GM19240 (cell line): ENCODE data around the gene CNN2.

Experiments used
- DNase-seq: peaks from one replicate; pipeline ENCODE4 v3.0.0; 2011; ENCODE audit warnings: low spot score; ENCODE audit not compliant: insufficient read length

The CNN2 gene

DNA sequence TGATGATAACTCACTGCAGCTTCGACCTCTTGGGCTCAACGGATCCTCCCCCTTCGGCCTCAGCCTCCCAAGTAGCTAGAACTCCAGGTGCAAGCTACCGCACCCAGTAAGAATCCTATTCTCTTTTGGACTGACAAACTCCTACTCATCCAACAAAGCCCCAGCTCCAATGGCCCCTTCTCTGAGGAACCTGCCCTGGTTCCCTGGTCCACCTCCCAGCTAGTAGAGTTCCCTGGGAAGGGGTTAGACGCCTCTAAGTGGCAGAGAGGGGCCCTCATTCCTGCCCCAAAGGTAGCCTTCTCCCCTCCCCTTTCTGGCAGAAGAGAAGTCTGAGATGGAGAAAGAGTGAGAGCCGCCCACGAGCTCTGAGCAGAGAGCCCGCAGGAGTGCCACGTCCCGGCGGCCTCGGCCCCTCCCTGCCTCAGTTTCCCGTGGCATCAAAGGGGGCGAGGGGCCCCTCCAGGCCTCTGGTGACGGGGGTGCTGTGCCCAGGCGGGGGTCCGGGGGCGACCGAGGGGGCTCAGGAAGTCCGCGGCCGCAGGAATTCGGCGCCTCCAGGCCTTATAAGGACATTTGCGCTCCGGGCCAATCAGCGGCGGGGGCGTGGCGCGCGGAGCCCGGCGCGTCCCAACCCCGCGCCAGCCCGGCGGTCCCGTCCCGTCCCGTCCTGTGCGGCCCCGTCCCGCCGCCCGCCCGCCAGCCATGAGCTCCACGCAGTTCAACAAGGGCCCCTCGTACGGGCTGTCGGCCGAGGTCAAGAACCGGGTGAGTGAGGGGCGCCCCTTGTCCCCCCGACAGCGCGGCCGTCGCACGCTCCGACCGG, at the start of gene CNN2:
TSS of gene CNN2 (plus strand) at position 649 of the 823 bp plus-strand sequence. CDS start at position 703, 54 bp downstream.
- no peak for DNase-seq

DNA sequence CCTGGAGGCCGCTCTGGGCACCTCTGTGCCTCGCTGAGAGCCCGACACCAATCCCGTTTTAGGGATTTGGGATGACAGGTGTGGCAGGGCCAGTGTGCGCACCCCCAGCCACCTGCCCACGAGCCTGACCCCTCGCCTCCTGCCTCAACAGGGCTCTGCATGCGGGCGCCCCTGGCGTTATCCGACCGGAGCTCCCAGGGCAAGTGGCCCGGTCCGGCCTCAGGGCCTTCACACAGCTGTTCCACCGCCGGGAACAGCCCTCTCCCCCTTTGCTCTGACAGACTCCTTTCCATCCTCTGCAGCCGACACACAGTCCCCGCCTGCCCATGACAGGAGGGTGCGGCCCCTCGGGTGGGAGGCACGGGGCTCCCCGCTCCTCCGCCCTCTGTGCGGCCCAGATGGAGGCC, 49.3 kb upstream of the CNN2 start:
- DNase-seq, result no peak

DNA sequence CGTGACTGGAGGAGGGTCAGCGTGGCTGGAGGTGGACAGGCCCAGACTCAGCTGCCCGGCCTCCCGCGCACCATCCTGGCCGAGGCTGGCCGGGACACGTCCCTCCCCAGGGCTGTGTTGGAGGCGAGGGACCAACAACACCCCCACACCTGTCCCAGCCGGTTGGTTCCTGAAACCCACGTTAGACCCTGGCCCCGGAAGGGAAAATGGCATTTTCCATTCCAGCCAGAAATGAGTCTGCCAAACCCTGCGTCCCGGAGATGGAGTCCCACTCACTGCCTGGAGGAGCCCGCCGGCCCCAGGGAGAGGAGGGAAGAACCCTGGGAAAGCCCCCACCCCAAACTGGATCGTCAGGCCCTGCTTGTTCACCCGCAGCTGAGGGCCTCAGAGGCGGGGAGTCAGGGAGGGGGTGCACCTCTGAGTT, 47.1 kb upstream of the CNN2 start:
- no peak for DNase-seq

DNA sequence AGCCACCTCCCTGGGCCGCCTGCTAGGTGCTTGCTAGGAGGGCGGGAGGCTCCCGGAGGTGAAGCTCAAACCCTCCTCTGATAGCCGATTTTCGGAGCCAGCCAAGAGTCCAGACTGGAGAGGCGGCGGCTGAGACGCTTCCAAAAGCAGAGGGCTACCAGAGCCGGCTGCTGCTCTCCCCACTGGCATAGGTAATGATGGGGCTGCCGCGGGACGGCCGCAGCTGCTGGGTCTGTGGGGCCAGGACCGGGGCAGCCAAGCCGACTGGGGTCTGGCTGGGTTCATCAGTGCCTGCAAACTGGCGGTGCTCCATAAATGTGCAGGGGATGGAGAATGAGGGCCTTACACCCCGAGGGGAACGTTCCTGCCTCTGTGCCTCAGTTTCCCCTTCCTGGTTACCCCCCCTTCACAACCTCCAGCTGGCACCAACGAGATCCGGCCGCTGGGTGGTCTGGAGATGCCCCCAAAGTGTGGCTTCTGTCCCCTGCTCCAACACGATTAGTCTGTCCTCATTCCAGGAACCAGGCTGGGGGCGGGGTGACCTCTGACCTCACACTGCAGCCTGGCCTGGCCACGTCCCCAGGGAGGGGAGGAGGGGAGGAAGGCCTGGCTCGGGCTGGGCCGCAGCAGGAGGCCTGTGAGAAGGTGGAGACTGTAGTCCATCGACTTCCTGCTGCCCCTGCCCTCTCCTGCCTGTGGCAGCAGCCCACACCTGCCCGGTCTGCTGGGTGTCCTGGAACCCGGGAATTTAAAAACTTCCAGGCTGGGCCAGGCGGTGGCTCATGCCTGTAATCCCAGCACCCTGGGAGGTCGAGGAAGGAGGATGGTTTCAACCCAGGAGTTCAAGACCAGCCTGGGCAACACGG, 46.0 kb upstream of the CNN2 start:
- DNase-seq, result no peak

DNA sequence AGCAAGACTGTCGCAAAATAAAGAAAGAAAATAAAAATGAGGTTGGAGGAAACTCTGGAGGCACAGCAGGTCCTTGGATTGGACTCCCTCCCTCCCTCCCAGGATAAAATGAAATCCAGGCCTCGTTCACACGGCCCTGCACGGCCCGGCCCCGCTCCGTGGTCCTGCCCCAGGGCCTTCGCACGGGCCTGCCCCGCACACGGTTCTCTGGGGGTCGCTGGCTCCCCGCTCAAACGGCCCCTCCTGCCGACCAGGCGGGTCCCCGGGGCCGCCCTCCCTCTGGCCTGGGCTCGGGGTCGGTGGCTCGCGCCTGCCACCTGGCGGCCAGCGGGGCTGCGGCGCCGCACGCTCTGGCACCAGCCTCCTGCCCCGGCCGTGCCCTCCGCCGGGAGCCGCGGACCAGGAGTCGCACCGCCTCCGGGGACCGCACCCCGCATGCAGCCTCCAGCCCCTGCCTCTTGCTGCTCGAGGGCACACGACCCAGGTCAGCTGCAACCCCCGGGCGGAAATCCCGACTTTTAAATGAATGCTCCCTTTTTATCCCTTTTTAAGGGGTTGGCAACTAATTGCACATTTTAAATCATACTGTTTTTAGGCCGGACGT, 43.7 kb upstream of the CNN2 start:
- DNase-seq, result peak; percentile 96

DNA sequence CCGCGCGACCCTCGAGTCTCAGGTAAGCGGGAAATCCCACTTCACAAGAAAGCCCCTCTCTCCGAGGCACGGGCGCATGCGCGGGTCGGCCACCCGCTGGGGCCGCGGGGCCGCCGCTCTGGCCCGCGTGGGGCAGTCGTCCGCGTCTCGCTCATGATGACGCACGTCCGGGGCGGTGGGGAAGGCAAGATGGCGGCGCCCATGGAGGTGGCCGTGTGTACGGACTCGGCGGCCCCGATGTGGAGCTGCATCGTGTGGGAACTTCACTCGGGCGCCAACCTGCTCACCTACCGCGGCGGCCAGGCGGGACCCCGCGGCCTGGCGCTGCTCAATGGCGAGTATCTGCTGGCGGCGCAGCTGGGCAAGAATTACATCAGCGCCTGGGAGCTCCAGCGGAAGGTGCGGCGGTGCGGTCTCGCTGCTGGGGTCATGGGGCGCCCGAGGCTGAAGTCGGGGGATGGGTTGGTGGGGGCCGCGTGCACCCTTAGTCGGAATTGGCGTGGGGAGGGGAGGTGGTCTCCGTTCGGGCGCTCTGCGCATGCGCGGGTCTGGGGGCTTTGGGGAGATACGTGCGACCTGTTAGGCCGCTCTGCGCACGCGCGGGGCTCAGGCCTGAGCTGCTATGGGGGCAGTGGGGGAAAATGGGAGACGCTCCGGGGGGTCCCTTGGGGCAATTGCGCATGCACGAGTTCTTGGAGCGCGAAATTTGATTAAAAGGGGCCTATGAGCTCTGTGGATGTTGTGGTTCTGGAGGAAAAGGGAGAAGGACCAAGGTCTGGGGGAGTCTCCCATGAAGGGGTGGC, 42.0 kb upstream of the CNN2 start, which contains the start of gene WDR18:
TSS of gene WDR18 (plus strand) at position 181 of the 803 bp plus-strand sequence. CDS start at position 190, 9 bp downstream.
- DNase-seq, result peak; percentile 100

DNA sequence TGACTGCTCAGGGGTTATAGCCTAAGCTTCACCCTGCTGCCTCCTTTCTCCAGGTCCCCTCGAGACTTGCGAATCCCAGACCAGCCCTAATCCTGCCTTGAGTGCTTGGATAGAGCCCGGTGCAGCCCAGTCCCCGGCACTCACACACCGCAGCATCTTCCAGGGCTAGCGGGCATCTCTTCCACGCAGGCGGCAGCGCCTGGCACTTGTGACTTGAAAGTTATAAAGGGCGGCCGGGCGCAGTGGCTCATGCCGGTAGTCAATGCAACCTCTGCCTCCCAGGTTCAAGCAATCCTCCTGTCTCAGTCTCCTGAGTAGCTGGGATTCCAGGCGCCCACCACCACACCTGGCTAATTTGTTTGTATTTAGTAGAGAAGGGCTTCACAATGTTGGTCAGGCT, 40.3 kb upstream of the CNN2 start:
- DNase-seq, result no peak

DNA sequence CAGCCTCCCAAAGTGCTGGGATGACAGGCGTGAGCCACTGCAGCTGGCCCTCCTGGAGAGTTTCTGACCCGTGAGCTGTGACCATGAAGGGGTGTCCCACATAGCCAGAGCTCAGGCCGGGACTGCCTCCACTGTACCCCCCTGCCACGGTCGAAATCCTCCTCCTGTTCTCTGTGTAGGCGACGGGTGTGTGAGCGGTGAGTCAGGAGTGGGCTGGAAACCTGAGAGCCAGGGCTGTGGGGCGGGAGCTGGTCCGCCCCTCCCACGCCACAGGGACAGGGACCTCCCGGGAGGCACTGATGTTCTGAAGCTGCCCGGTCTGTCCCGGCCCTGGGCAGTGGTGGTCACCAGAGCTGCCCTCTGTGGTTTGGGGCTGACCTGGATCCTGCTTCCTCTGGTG, 38.3 kb upstream of the CNN2 start:
- DNase-seq, result no peak

DNA sequence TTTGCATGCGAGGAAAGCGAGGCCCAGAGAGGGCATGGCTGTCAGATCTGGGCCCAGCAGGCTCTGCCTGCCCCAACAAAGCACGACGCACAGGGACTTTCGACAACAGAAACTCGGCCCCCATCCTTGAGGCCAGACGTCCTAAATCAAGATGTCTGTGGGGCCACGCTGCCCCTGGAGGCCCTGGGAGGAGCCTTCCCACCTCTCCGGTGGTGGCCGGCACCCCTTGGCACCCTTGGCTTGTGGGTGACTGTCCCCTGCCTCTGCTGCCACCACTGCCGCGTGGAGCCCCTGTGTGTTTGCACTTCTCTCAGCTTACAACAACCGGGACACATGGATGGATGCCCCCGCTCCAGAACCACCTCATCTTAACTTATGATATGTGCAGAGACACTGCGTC, 37.9 kb upstream of the CNN2 start:
- DNase-seq, result no peak

DNA sequence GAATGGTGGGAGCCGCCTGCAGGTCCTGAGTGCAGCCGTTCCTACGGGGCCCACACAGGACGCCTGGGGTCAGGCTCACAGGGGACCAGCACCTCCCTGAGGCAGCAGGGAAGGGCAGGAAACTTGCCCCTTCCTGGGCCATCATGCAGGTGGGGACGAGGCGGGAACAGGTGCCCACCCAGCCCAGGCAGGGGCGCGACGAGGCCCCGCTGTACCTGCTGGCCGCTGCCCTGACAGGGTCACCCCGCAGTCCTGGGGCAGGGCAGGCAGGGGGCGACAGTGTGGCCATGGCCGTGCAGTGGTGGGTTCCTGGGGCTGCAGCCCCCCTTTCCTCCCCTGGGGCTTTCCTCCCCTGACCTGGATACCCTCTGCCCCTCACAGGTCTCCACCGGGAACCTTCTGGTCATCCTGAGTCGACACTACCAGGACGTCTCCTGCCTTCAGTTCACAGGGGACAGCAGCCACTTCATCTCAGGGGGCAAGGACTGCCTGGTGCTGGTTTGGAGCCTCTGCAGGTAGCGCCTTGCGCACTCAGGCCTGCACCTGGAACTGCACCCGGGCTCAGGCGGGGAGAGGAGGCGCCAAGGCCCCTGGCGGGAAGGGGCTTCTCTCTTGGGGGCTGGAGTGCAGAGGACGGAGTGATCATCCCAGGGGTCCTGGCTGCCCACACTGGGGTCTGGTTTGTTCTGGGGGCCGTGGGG, 36.9 kb upstream of the CNN2 start:
- DNase-seq, result no peak

DNA sequence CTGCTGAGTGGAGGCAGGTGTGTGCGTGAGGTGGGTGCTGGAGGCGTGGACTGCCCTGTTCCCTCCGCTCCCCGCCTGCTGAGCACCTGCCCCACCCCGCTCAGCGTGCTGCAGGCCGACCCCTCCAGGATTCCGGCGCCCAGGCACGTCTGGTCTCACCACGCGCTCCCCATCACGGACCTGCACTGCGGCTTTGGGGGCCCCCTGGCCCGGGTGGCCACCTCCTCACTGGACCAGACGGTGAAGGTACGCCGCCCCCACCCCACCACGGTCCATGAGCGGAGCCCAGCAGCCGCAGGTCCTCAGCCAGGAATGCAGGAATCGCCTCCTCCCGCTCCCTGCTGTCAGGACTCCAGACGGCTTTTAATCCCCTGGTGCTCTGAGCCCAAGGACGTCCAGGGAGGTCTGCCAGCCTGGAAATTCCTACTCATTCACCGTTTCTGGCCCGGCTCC, 36.3 kb upstream of the CNN2 start:
- DNase-seq, result no peak

DNA sequence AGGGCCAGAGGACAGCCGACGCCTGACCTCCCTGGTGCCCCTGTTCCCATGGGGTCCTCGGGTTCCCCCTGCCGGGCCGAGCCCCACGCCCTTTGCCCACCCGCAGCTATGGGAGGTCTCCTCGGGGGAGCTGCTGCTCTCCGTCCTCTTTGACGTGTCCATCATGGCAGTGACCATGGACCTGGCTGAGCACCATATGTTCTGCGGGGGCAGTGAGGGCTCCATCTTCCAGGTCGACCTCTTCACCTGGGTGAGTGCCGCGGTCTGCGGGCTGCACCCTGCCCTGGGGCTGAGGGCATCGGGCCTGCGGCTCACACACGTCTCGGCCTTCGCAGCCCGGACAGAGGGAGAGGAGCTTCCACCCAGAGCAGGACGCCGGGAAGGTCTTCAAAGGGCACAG, 35.7 kb upstream of the CNN2 start:
- no peak for DNase-seq

DNA sequence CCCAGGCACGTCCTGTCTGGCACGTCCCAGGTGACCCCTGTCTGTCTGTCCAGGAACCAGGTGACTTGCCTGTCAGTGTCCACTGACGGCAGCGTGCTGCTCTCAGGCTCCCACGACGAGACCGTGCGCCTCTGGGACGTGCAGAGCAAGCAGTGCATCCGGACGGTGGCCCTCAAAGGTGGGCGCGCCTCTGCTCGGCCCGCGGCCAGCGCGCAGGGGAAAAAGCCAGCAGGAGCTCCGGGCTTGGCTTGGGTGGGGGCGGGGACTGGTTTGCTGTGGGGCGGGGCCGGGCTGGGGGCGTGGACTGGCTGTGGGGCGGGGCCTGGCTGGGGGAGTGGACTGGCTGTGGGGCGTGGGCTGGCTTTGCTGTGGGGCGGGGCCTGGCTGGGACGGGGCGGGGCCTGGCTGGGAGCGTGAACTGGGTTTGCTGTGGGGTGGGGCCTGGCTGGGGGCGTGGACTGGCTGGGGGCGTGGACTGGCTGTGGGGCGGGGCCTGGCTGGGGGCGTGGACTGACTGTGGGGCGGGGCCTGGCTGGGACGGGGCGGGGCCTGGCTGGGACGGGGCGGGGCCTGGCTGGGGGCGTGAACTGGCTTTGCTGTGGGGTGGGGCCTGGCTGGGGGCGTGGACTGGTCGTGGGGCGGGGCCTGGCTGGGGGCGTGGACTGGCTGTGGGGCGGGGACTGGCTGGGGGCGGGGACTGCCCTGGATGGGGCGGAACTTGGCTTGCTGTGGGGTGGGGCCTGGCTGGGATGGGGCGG, 35.1 kb upstream of the CNN2 start:
- no peak for DNase-seq

DNA sequence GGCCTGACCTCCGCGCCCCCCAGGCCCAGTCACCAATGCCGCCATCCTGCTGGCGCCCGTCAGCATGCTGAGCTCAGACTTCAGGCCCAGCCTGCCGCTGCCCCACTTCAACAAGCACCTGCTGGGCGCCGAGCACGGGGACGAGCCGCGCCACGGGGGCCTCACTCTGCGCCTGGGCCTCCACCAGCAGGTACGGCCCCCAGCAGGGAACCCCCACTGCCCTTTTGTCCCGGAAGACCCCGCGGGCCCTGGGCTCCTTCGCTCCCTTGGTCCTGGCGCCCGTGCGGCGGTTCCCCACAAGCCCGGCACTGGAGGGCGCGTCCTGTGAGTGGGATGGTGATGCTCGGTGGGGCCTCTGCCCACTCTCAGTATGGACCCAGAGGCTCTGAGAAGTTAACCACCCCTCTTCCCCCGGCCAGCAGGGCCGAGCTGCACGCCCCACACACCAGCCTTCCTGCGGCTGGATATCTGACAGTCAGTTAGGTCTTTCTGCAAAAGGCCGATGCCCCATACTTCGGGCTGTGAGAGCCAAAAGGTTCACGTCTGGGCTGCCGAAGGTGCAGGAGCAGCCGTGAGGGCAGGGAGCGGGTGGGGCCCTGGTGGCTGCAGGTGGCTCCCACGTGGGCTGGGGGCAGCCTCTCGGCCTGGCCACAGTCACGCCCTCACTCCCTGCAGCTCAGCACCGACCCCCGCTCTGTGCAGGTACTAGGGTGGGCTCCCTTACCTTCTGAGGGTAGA, 34.3 kb upstream of the CNN2 start:
- no peak for DNase-seq

DNA sequence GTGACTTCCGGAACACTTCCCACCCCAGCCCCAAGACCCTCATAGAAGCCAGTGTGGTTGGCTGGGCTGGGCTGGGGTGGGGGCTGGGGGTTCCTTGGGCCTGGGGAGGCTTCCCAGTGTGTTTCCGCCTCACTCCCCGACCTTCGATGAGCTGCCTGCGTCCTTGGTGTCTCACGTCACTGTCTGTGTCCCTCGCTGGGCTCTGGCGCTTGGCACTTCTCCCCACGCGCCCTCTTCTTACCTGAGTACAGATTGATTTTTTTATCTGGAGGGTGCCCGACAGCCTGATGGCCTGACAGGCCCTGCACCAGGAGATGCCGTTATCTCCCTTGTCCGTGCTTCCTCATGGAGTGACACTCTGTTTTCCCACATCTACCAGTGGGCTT, 33.7 kb upstream of the CNN2 start:
- no peak for DNase-seq

DNA sequence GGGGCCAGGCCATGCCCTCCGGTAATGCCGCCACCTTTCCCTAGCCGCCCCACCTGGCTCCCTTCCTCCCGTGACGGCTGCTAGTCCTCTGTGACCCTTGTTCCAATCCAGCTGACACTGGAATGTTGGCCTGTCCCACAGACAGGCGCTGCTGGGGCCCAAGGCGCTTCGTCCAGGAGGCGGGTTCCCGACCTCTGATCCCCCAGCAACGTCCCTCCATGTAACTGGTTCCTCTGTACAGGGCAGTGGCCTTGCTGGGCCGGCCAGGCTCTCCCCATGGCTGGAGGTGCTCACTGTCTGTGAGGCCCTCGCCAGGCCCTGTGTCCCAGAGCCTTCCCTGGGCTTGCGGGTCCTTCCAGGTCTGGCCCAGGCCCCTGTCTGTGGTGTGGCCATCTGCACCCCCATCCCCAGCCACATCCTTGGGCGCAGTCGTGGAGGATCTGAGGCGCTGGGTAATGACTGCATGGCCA, 33.0 kb upstream of the CNN2 start:
- no peak for DNase-seq

DNA sequence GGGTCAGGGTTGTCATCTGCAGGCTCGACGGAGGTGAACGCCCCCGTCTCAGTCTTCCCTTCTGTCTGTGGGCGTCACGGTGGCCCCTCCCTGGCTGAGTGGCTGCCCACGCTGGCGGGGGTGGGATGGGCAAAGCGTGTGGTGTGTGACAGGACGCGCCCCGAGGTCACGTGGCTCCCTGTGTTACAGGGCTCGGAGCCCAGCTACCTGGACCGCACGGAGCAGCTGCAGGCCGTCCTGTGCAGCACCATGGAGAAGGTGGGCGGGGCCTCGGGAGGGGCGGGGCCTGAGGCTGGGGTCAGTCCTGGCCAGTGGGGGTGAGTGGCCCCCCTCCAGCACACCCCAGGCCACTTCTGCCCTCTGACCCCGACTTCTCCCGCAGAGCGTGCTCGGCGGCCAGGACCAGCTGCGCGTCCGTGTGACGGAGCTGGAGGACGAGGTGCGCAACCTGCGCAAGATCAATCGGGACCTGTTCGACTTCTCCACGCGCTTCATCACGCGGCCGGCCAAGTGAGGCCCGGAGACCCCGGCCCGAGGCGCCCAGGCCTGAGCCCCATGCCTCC, 32.5 kb upstream of the CNN2 start:
- DNase-seq, result no peak

DNA sequence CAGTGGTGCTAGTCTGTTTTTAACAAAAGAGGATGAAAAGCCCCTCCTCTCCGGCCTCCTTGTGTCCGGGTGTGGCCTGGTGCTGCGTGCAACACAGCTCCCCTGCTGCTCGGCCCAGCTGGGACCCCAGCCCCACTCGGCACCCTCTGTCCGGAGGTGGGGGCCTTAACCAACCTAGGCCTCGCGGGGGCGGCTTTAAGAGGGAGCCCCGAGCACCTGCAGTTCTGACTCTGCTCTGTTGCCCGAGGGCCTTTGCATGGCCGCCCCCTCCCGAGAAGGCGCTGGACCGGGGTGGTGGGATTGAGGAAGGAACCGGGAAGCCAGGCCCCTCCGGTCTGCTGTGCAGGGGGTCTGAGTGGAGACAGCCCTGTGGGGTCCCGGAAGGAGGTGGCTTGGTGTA, 31.9 kb upstream of the CNN2 start:
- no peak for DNase-seq
